Smooth muscle cell of the umbilical artery (primary cell): ENCODE measurements around the gene ISOC1. TPM values are rescaled to one million over a fixed set of nuclear protein-coding genes. Genes with fewer than 3 reads are reported as not detected.

Experiments
- total RNA-seq: library from RNA; depleted of rRNA; stranded (reverse); fragments of >200 nt; gene quantifications from 2 replicates; pipeline ENCODE4 v1.2.3, GENCODE V29; 2014

Gene ISOC1
- total RNA-seq = 24.1 and 27.0 TPM in 2 replicates

GRCh38 chr5:129094087-129094923, at the start of gene ISOC1:
Gene ISOC1 (plus strand): TSS chr5:129094749. CDS start chr5:129094767, 18 bp downstream.

Other genes starting within 250 kb of the ISOC1 start
- under 0.01 and 0.32 TPM in 2 replicates for gene SLC27A6, start 129.3 kb upstream of the ISOC1 start, total RNA-seq